Stimulated activated CD8-positive, alpha-beta memory T cell treated with anti-CD3 and anti-CD28 coated beads, Interleukin-15, amount 100 ng/mL, for 1 hour (primary cell): ENCODE measurements around the gene CCDC180.
"Not testable (repeated sequence)": the region's sequence is repeated elsewhere in the genome, so short reads cannot be mapped to it uniquely, and the experiment has no call there.

Experiments used
- DNase-seq: peaks from one replicate; pipeline ENCODE4 v3.0.0-alpha.2; 2020; ENCODE audit warnings: low read depth

Gene CCDC180

DNA sequence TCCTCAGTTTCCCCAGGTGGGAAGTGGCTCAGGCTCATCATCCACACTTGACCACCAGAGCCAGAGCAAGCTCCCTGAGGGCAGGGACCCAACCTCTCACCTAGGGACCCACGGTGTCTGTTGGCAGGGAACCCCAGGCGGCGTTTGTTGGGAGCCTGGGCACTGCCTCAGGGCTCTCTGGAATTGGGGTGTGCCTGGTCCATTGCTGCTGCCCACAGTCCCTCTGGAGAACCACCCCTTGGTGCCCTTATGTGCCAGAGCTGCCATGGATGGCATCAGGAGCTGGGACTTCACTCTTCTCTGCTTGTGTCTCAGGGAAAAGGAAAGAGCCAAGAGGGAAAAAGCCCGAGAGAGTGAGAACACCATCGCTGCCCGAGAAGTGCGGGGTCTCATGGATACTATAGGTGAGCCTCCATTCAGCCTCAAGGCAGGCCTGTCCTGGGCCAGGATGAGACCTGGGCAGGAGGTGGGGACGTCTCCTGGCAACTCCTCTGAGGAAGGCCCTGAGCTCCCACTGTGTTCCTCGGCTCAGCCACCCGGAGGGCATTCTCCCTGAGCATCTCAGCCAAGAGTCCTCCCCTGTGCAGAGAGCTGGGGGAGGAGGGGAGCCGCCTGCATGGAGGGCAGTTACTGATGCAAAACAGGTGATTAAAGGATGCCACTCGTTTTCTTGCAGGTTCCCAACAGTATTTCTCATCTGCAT, 4.5 kb downstream of the CCDC180 start:
- no peak for DNase-seq

DNA sequence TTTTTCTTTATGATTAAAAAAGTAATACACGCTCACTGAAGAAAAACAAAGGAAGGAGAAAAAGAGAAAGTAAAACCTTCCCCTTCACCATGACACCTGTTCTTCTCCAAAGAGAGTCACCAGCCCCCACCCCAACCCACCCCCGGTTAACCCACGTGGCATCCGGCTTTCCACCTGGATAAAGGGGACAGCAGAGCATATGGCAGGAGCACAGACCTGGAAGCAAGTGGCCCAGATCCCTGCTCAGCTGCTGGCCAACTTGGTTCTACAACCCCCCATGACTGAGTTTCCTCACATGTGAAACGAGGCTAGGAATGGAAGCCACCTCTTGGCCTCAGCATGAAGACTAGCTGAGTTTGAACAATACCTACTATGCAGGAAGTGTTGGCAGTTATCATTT, 5.1 kb downstream of the CCDC180 start:
- no peak for DNase-seq

- no peak for DNase-seq
These were observed 5.8 kb downstream of the CCDC180 start for GRCh38 chr9:97313243-97313642.

GRCh38 chr9:97313746-97314145, 6.3 kb downstream of the CCDC180 start:
- no peak for DNase-seq

- no peak for DNase-seq
These were observed 7.0 kb downstream of the CCDC180 start for GRCh38 chr9:97314503-97314902.

GRCh38 chr9:97315550-97315949, 8.1 kb downstream of the CCDC180 start:
- DNase-seq = no peak

GRCh38 chr9:97316904-97317303, 9.4 kb downstream of the CCDC180 start:
- no peak for DNase-seq

- DNase-seq = no peak
These were observed 11.0 kb downstream of the CCDC180 start for GRCh38 chr9:97318433-97318832.

- DNase-seq = no peak
These were observed 11.9 kb downstream of the CCDC180 start for GRCh38 chr9:97319395-97319794.

- no peak for DNase-seq
These were observed 12.7 kb downstream of the CCDC180 start for GRCh38 chr9:97320080-97320642.

GRCh38 chr9:97321251-97321650, 13.8 kb downstream of the CCDC180 start:
- no peak for DNase-seq

GRCh38 chr9:97321691-97322090, 14.2 kb downstream of the CCDC180 start:
- DNase-seq = no peak

GRCh38 chr9:97322105-97322504, 14.6 kb downstream of the CCDC180 start:
- no peak for DNase-seq

DNA sequence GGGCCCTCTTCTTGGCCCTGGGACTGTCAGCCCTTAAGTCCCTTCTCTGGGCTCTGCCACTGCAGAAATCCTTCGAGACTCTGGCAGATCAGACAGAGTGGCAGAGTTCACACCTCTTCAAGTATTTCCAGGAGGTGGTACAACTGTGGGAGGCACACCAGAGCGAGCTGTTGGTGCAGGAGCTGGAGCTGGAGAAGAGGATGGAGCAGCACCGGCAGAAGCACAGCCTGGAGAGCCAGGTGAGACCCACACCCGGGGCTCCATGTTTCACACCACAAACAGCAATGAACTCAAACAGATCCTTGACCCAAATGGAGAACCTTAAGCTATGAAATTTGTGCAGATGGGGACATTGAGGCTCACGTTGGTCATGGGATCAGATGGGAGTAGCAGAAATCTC, 17.5 kb downstream of the CCDC180 start:
- DNase-seq = no peak

GRCh38 chr9:97327562-97327961, 20.1 kb downstream of the CCDC180 start:
- no peak for DNase-seq

GRCh38 chr9:97332993-97333392, 25.5 kb downstream of the CCDC180 start:
- no peak for DNase-seq

- DNase-seq = not testable (repeated sequence)
These were observed 28.2 kb downstream of the CCDC180 start for GRCh38 chr9:97335622-97336021.

DNA sequence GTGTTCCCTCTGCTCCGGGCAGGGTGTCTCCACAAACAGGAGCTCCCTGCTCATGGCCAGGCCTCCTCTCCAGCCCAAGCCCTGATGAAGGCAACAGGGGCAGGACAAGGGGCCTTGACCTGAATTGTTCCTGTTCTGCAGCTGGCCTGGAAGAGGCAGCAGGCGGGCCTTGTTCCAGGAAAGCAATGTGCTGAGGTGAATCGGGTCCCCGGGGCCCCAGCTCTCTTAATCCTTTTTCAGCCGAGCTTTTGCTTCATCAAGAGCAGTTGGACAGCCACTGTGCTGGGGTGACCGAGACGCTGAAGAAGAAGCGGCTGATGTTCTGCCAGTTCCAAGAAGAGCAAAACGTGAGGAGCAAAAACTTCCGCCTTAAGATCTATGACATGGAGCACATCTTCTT, 41.4 kb downstream of the CCDC180 start:
- DNase-seq = no peak

GRCh38 chr9:97349400-97349799, 41.9 kb downstream of the CCDC180 start:
- no peak for DNase-seq

DNA sequence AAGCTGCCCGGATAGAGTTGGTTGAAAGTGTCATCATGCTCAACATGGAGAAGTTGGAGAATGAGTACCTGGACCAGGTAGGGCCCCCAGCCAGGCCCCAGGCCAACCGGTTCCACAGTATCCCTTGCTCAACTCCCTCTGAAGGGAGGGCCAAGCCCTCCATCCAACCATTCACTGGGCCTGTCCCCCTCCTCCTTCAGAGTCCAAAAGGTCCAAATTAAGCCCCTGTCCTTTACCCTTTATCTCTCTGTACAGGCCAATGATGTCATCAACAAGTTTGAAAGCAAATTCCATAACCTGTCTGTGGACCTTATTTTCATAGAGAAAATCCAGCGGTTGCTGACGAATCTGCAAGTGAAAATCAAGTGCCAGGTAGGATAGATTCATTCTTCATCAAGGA, 47.2 kb downstream of the CCDC180 start:
- no peak for DNase-seq

DNA sequence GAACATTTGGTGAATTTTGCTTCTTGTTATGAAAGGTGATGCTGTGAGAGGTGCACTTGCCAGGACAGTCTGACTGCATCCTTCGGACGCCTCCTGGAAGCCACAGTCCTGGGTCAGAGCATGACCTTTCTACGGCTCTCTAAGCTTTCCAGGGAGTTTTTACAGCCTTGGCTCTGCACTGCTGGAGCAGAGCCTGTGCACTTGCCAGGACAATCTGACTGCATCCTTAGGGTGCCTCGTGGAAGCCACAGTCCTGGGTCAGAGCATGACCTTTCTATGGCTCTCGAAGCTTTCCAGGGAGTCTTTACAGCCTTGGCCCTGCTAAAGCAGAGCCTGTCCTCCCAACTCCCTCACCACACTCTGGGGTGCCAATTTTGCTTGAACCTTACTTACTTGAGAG, 49.6 kb downstream of the CCDC180 start:
- no peak for DNase-seq
